H9 (cell line): ENCODE results near the gene FAP. TPM values are rescaled to one million over a fixed set of nuclear protein-coding genes. Genes with fewer than 3 reads are reported as not detected.

Experiments used
- DNase-seq: peaks from one replicate; pipeline ENCODE4 v3.0.0-alpha.2; 2017
- H2AFZ ChIP-seq: one replicate; pipeline ENCODE4 v1.6.1; 2013; ENCODE audit warnings: mild to moderate bottlenecking, low read length, control low read depth, moderate library complexity
- H2AK5ac ChIP-seq: 2 replicates; pipeline ENCODE4 v1.6.1; 2013; ENCODE audit warnings: low read length, control low read depth, mixed read lengths; ENCODE audit not compliant: insufficient read length
- H2BK120ac ChIP-seq: one replicate; pipeline ENCODE4 v1.6.1; 2013; ENCODE audit warnings: low read depth, mild to moderate bottlenecking, low read length, control low read depth, inconsistent platforms; ENCODE audit not compliant: poor library complexity, severe bottlenecking
- H2BK12ac ChIP-seq: 2 replicates; pipeline ENCODE4 v1.6.1; 2013; ENCODE audit warnings: low read length, control low read depth, mixed read lengths, low read depth; ENCODE audit not compliant: insufficient read length
- H2BK15ac ChIP-seq: 2 replicates; pipeline ENCODE4 v1.6.1; 2013; ENCODE audit warnings: low read depth, low read length, control low read depth
- H2BK20ac ChIP-seq: one replicate; pipeline ENCODE4 v1.6.1; 2013; ENCODE audit warnings: low read depth, mild to moderate bottlenecking, low read length, control low read depth, inconsistent platforms; ENCODE audit not compliant: poor library complexity, severe bottlenecking
- H2BK5ac ChIP-seq: 2 replicates; pipeline ENCODE4 v1.6.1; 2013; ENCODE audit warnings: low read length, control low read depth, mixed read lengths; ENCODE audit not compliant: insufficient read length
- H3K14ac ChIP-seq: 2 replicates; pipeline ENCODE4 v1.6.1; 2013; ENCODE audit warnings: low read length, control low read depth; ENCODE audit not compliant: insufficient read depth
- H3K18ac ChIP-seq: 2 replicates; pipeline ENCODE4 v1.6.1; 2013; ENCODE audit warnings: low read depth, mild to moderate bottlenecking, mixed read lengths, low read length, control low read depth; ENCODE audit not compliant: insufficient read length
- H3K23ac ChIP-seq: 2 replicates; pipeline ENCODE4 v1.6.1; 2013; ENCODE audit warnings: low read length, control low read depth, mixed read lengths, low read depth; ENCODE audit not compliant: insufficient read length
- H3K23me2 ChIP-seq: 2 replicates; pipeline ENCODE4 v1.6.1; 2013; ENCODE audit warnings: low read depth, mild to moderate bottlenecking, mixed read lengths, low read length, control low read depth; ENCODE audit not compliant: insufficient read length, poor library complexity, severe bottlenecking
- H3K27ac ChIP-seq: 2 replicates; pipeline ENCODE4 v1.5.1; 2013; ENCODE audit warnings: low read length, control low read depth, mixed read lengths, low read depth; ENCODE audit not compliant: insufficient read length
- H3K27me3 ChIP-seq: 2 replicates; pipeline ENCODE4 v1.6.1; 2013; ENCODE audit warnings: low read length, control low read depth, inconsistent platforms; ENCODE audit not compliant: insufficient read depth
- H3K4ac ChIP-seq: 2 replicates; pipeline ENCODE4 v1.6.1; 2013; ENCODE audit warnings: low read depth, mild to moderate bottlenecking, control low read depth, inconsistent platforms, low read length, moderate library complexity
- H3K4me1 ChIP-seq: 2 replicates; pipeline ENCODE4 v1.6.1; 2013; ENCODE audit warnings: low read length, control low read depth, inconsistent platforms; ENCODE audit not compliant: insufficient read depth
- H3K4me2 ChIP-seq: 2 replicates; pipeline ENCODE4 v1.6.1; 2013; ENCODE audit warnings: low read length, control low read depth, mixed read lengths; ENCODE audit not compliant: insufficient read length, insufficient read depth
- H3K56ac ChIP-seq: 2 replicates; pipeline ENCODE4 v1.6.1; 2013; ENCODE audit warnings: low read depth, mild to moderate bottlenecking, mixed read lengths, low read length, control low read depth; ENCODE audit not compliant: insufficient read length
- H3K79me1 ChIP-seq: 2 replicates; pipeline ENCODE4 v1.6.1; 2013; ENCODE audit warnings: low read depth, mild to moderate bottlenecking, moderate library complexity, low read length, control low read depth, inconsistent platforms; ENCODE audit not compliant: insufficient read depth, poor library complexity, severe bottlenecking
- H3K79me2 ChIP-seq: 2 replicates; pipeline ENCODE4 v1.6.1; 2013; ENCODE audit warnings: low read length, control low read depth, inconsistent platforms; ENCODE audit not compliant: insufficient read depth
- H3K9ac ChIP-seq: 2 replicates; pipeline ENCODE4 v1.6.1; 2013; ENCODE audit warnings: low read length, control low read depth, mixed read lengths; ENCODE audit not compliant: insufficient read length; ENCODE audit errors: extremely low read depth
- H3K9me3 ChIP-seq: one replicate; pipeline ENCODE4 v1.6.1; 2013; ENCODE audit warnings: low read depth, low read length, inconsistent platforms; ENCODE audit not compliant: control insufficient read depth
- H3T11ph ChIP-seq: one replicate; pipeline ENCODE4 v1.6.1; 2013; ENCODE audit warnings: mild to moderate bottlenecking, low read length, control low read depth, inconsistent platforms
- H4K20me1 ChIP-seq: one replicate; pipeline ENCODE4 v1.6.1; 2013; ENCODE audit not compliant: control insufficient read depth, insufficient read length, insufficient read depth
- H4K5ac ChIP-seq: 2 replicates; pipeline ENCODE4 v1.6.1; 2013; ENCODE audit warnings: low read depth, mild to moderate bottlenecking, mixed read lengths, low read length, control low read depth; ENCODE audit not compliant: insufficient read length
- H4K8ac ChIP-seq: replicated peaks from 2 replicates; pipeline ENCODE4 v1.6.1; 2013; ENCODE audit warnings: low read length, control low read depth, mixed read lengths, low read depth; ENCODE audit not compliant: insufficient read length
- H4K91ac ChIP-seq: 2 replicates; pipeline ENCODE4 v1.6.1; 2013; ENCODE audit warnings: low read depth, mild to moderate bottlenecking, moderate library complexity, mixed read lengths, low read length, control low read depth; ENCODE audit not compliant: insufficient read length
- H3K27ac Mint-ChIP-seq, 3 experiments: 2 replicates in 2 of 3; 3 replicates in 1 of 3; pipeline ENCODE4 v1.8.0; 2020 to 2021; ENCODE audit warnings: mixed read lengths in 3 of 3, mild to moderate bottlenecking in 1 of 3, moderate library complexity in 1 of 3
- H3K27me3 Mint-ChIP-seq: 2 replicates; pipeline ENCODE4 v1.8.0; 2021; ENCODE audit warnings: low read depth, mild to moderate bottlenecking, moderate library complexity, mixed read lengths
- H3K36me3 Mint-ChIP-seq, 3 experiments: 2 replicates in 2 of 3; 3 replicates in 1 of 3; pipeline ENCODE4 v1.8.0; 2020 to 2021; ENCODE audit warnings: low read depth in 3 of 3, mixed read lengths in 3 of 3; ENCODE audit not compliant: insufficient read depth in 1 of 3
- H3K4me1 Mint-ChIP-seq, 2 experiments: 2 replicates each; pipeline ENCODE4 v1.8.0; 2020; ENCODE audit warnings: mixed read lengths in 2 of 2
- H3K4me3 Mint-ChIP-seq, 2 experiments: 2 replicates in 1 of 2; 3 replicates in 1 of 2; pipeline ENCODE4 v1.8.0; 2020 to 2021; ENCODE audit warnings: mild to moderate bottlenecking in 2 of 2, mixed read lengths in 2 of 2, moderate library complexity in 1 of 2
- H3K9me3 Mint-ChIP-seq, 2 experiments: 2 replicates in 1 of 2; 3 replicates in 1 of 2; pipeline ENCODE4 v1.8.0; 2020; ENCODE audit warnings: mild to moderate bottlenecking in 2 of 2, mixed read lengths in 2 of 2, moderate library complexity in 1 of 2
- CTCF ChIP-seq: fragments of 200-600 bp; sonication (generic); conservative IDR thresholded peaks from 3 replicates; pipeline ENCODE4 v1.8.0; 2021; ENCODE audit warnings: antibody characterized with exemption, mild to moderate bottlenecking
- total RNA-seq: library from RNA; stranded (reverse); gene quantifications from 2 replicates; pipeline ENCODE4 v1.2.1, GENCODE V29; 2021

FAP gene
- total RNA-seq, 1 experiment from 2014 or later, result not detected

- Histone ChIP-seq H4K5ac (no peak overlapping the region), H2BK20ac (no peak overlapping the region), H3K23me2 (no peaks in the 10 kb centered on the region), H2BK12ac (no peak overlapping the region), H3T11ph (no peak overlapping the region), H3K4ac (no peak overlapping the region), H4K20me1 (no peaks in the 10 kb centered on the region), H3K27me3 (no peaks in the 10 kb centered on the region), H4K91ac (no peak overlapping the region), H2BK15ac (no peak overlapping the region), H2AK5ac (no peak overlapping the region), H3K14ac (no peak overlapping the region), H3K27ac (no peak overlapping the region), H3K9me3 (no peaks in the 10 kb centered on the region), H4K8ac (no peak overlapping the region), H2BK120ac (no peak overlapping the region), H3K79me1 (no peaks in the 10 kb centered on the region), H3K4me1 (no peaks in the 10 kb centered on the region), H2BK5ac (no peak overlapping the region), H3K18ac (no peak overlapping the region), H3K23ac (no peak overlapping the region), H2AFZ (no peak overlapping the region), H3K4me2 (no peak overlapping the region), H3K9ac (no peak overlapping the region), H3K56ac (no peak overlapping the region), H3K79me2 (no peaks in the 10 kb centered on the region)
- Mint-ChIP-seq H3K4me3 (no peak overlapping the region), H3K27ac (no peak overlapping the region), H3K27me3 (peaks cover 15% of the 10 kb centered on the region), H3K9me3 (no peaks in the 10 kb centered on the region), H3K4me1 (peaks cover 0 to 6% of the 10 kb centered on the region in 2 experiments; a peak in 1 of 4 replicates), H3K36me3 (no peaks in the 10 kb centered on the region)
- TF ChIP-seq CTCF, result no peak
- DNase-seq, result no peak
These were observed 41.0 kb downstream of the FAP start for GRCh38 chr2:162202203-162202602.
